GM23338 (cell line): ENCODE data around the gene GPR146. TPM values are rescaled to one million over a fixed set of nuclear protein-coding genes. Genes with fewer than 3 reads are reported as not detected.
"Not testable (repeated sequence)": the region's sequence is repeated elsewhere in the genome, so short reads cannot be mapped to it uniquely, and the experiment has no call there.

Experiments used
- ATAC-seq: fragments of 200-7000 bp; cut with Tn5 transposase; 3 replicates; pipeline ENCODE4 v1.9.1; 2020
- DNase-seq: peaks from one replicate; pipeline ENCODE4 v3.0.0-alpha.2; 2015; ENCODE audit warnings: low spot score
- H2AFZ ChIP-seq: fragments of 200-600 bp; sonication (generic); 2 replicates; pipeline ENCODE4 v1.8.0; 2016; ENCODE audit warnings: antibody characterized with exemption, mild to moderate bottlenecking, moderate library complexity
- H3F3A ChIP-seq: fragments of 200-600 bp; sonication (generic); replicated peaks from 2 replicates; pipeline ENCODE4 v1.8.0; 2017; ENCODE audit warnings: antibody characterized with exemption, mixed run types, low read depth
- H3K27ac ChIP-seq: fragments of 200-600 bp; sonication (generic); 2 replicates; pipeline ENCODE4 v1.6.1; 2016; ENCODE audit warnings: low read depth
- H3K27me3 ChIP-seq: fragments of 200-600 bp; sonication (generic); 2 replicates; pipeline ENCODE4 v1.8.0; 2016; ENCODE audit warnings: mild to moderate bottlenecking, mixed run types, moderate library complexity; ENCODE audit not compliant: insufficient read depth
- H3K36me3 ChIP-seq: fragments of 200-600 bp; sonication (generic); 2 replicates; pipeline ENCODE4 v1.8.0; 2016; ENCODE audit warnings: mild to moderate bottlenecking; ENCODE audit not compliant: insufficient read depth
- H3K4me1 ChIP-seq: fragments of 200-600 bp; sonication (generic); 2 replicates; pipeline ENCODE4 v1.8.0; 2016; ENCODE audit warnings: mild to moderate bottlenecking, moderate library complexity; ENCODE audit not compliant: insufficient read depth
- H3K4me2 ChIP-seq: fragments of 200-600 bp; sonication (generic); 2 replicates; pipeline ENCODE4 v1.7.1; 2017; ENCODE audit warnings: mixed run types
- H3K4me3 ChIP-seq: fragments of 200-600 bp; sonication (generic); 2 replicates; pipeline ENCODE4 v1.6.1; 2016; ENCODE audit warnings: mixed run types
- H3K79me2 ChIP-seq: fragments of 200-600 bp; sonication (generic); replicated peaks from 2 replicates; pipeline ENCODE4 v1.8.0; 2017; ENCODE audit warnings: mild to moderate bottlenecking; ENCODE audit not compliant: insufficient read depth
- H3K9me2 ChIP-seq: fragments of 200-600 bp; sonication (generic); 2 replicates; pipeline ENCODE4 v1.8.0; 2017; ENCODE audit not compliant: insufficient read depth
- H4K20me1 ChIP-seq: fragments of 200-600 bp; sonication (generic); replicated peaks from 2 replicates; pipeline ENCODE4 v1.8.0; 2017; ENCODE audit warnings: mild to moderate bottlenecking; ENCODE audit not compliant: insufficient read depth
- H3K27ac Mint-ChIP-seq: 2 replicates; pipeline ENCODE4 v1.8.0; 2020; ENCODE audit warnings: inconsistent platforms, mild to moderate bottlenecking, moderate library complexity, mixed read lengths
- H3K27me3 Mint-ChIP-seq: 3 replicates; pipeline ENCODE4 v1.8.0; 2022; ENCODE audit warnings: low read depth, mild to moderate bottlenecking, moderate library complexity, mixed read lengths, inconsistent platforms; ENCODE audit not compliant: insufficient read depth, poor library complexity
- H3K36me3 Mint-ChIP-seq: 3 replicates; pipeline ENCODE4 v1.8.0; 2021; ENCODE audit warnings: low read depth, mild to moderate bottlenecking, inconsistent platforms, moderate library complexity, mixed read lengths
- H3K4me1 Mint-ChIP-seq: 3 replicates; pipeline ENCODE4 v1.8.0; 2020; ENCODE audit warnings: mild to moderate bottlenecking, inconsistent platforms, mixed read lengths
- H3K4me3 Mint-ChIP-seq: 3 replicates; pipeline ENCODE4 v1.8.0; 2021; ENCODE audit warnings: moderate library complexity, mild to moderate bottlenecking, inconsistent platforms, mixed read lengths
- H3K9me3 Mint-ChIP-seq: 3 replicates; pipeline ENCODE4 v1.8.0; 2020; ENCODE audit warnings: moderate library complexity, mild to moderate bottlenecking, inconsistent platforms, mixed read lengths
- CREB1 ChIP-seq: fragments of 250-450 bp; sonication (Bioruptor Pico); IDR thresholded peaks from 2 replicates; pipeline ENCODE4 v1.5.0; 2020; ENCODE audit warnings: low read depth, mild to moderate bottlenecking, moderate library complexity
- STAT1 ChIP-seq: IDR thresholded peaks from one replicate; pipeline ENCODE4 v1.6.1; 2016; ENCODE audit warnings: antibody characterized with exemption; ENCODE audit not compliant: unreplicated experiment
- ZNF114 ChIP-seq: fragments of 250-450 bp; sonication (Bioruptor Pico); IDR thresholded peaks from 2 replicates; pipeline ENCODE4 v1.5.0; 2020; ENCODE audit warnings: mild to moderate bottlenecking, moderate library complexity
- polyA plus RNA-seq: library from polyadenylated mRNA; unstranded; fragments of >200 nt; fragmentation: Nextera tagmentation; extraction: Ambion mirVana; gene quantifications from 2 replicates; pipeline ENCODE4 v1.2.1, GENCODE V29; 2016
- total RNA-seq: library from RNA; depleted of rRNA; stranded (reverse); fragments of >200 nt; shearing (Covaris generic); gene quantifications from 2 replicates; pipeline ENCODE4 v1.2.3, GENCODE V29; 2014
- TF ChIP-seq, protein P1 (sequence below): fragments of 250-450 bp; sonication (Bioruptor Pico); IDR thresholded peaks from 2 replicates; pipeline ENCODE4 v1.5.0; 2020; ENCODE audit warnings: mild to moderate bottlenecking, moderate library complexity

The GPR146 gene
- total and polyA plus RNA-seq, 2 experiments from 2014 or later: 0.28 to 0.37 TPM

DNA sequence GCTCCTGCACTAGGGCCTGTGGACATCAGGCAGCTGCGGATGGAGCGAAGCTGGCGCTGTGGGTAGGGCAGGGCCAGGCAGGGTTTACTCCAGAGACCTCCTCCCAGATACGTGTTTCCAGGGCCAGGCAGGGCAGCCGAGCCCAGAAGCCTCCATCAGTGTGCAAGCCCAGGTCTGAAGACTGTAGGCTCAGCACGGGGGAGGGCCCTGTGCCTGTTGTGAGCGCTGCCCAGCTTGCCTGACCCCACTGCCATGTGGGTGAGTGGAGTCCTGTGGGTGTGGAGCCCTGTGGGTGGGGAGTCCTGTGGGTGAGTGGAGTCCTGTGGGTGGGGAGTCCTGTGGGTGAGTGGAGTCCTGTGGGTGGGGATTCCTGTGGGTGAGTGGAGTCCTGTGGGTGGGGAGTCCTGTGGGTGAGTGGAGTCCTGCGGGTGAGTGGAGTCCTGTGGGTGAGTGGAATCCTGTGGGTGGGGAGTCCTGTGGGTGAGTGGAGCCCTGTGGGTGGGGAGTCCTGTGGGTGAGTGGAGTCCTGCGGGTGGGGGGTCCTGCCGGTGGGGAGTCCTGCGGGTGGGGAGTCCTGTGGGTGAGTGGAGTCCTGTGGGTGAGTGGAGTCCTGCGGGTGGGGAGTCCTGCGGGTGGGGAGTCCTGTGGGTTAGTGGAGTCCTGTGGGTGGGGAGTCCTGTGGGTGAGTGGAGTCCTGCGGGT lies 43.1 kb upstream of the GPR146 start:
- not testable (repeated sequence) for H3K27ac ChIP-seq
- peak overlapping the region; percentile 88 for H3K27ac Mint-ChIP-seq

GRCh38 chr7:1002026-1002425 lies 42.3 kb upstream of the GPR146 start:
- H3K4me1 ChIP-seq, H3K4me1 Mint-ChIP-seq, H3K27me3 ChIP-seq, H3K4me3 Mint-ChIP-seq, H3K4me3 ChIP-seq, H4K20me1 ChIP-seq, H3K4me2 ChIP-seq, H3K9me2 ChIP-seq, H3K36me3 ChIP-seq, H3K36me3 Mint-ChIP-seq, DNase-seq, H3F3A ChIP-seq, H3K9me3 Mint-ChIP-seq, H3K27ac Mint-ChIP-seq, H2AFZ ChIP-seq, H3K79me2 ChIP-seq, H3K27ac ChIP-seq, ATAC-seq: not testable (repeated sequence)
- peaks cover 13% of the 10 kb centered on the region for H3K27me3 Mint-ChIP-seq

More for the DNA sequence above, 43.1 kb upstream of the GPR146 start:
- DNase-seq (peak; percentile 66), ATAC-seq (peak; percentile 55)
- H3K36me3 ChIP-seq, H3K4me3 Mint-ChIP-seq, H3K9me2 ChIP-seq, H3K79me2 ChIP-seq, H3K4me2 ChIP-seq, H3K9me3 Mint-ChIP-seq, H2AFZ ChIP-seq, H3K36me3 Mint-ChIP-seq, H3K4me1 Mint-ChIP-seq, H3K4me3 ChIP-seq, H4K20me1 ChIP-seq, H3K4me1 ChIP-seq, H3F3A ChIP-seq, H3K27me3 ChIP-seq: not testable (repeated sequence)
- H3K27me3 Mint-ChIP-seq: peaks cover 11% of the 10 kb centered on the region

DNA sequence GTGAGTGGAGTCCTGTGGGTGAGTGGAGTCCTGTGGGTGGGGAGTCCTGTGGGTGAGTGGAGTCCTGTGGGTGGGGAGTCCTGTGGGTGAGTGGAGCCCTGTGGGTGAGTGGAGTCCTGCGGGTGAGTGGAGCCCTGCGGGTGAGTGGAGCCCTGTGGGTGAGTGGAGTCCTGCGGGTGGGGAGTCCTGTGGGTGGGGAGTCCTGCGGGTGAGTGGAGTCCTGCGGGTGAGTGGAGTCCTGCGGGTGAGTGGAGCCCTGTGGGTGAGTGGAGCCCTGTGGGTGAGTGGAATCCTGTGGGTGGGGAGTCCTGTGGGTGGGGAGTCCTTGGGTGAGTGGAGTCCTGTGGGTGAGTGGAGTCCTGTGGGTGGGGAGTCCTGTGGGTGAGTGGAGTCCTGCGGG lies 41.9 kb upstream of the GPR146 start:
- not testable (repeated sequence) for H3K4me3 ChIP-seq, H3K79me2 ChIP-seq, H3K36me3 Mint-ChIP-seq, H3K4me3 Mint-ChIP-seq, H3K4me2 ChIP-seq, H2AFZ ChIP-seq, ATAC-seq, H3K36me3 ChIP-seq, H3K4me1 ChIP-seq, H3K27ac ChIP-seq, H3K27me3 ChIP-seq, H3K27ac Mint-ChIP-seq, DNase-seq, H3F3A ChIP-seq, H3K4me1 Mint-ChIP-seq, H3K9me2 ChIP-seq, H4K20me1 ChIP-seq, H3K9me3 Mint-ChIP-seq
- H3K27me3 Mint-ChIP-seq: peaks cover 13% of the 10 kb centered on the region

DNA sequence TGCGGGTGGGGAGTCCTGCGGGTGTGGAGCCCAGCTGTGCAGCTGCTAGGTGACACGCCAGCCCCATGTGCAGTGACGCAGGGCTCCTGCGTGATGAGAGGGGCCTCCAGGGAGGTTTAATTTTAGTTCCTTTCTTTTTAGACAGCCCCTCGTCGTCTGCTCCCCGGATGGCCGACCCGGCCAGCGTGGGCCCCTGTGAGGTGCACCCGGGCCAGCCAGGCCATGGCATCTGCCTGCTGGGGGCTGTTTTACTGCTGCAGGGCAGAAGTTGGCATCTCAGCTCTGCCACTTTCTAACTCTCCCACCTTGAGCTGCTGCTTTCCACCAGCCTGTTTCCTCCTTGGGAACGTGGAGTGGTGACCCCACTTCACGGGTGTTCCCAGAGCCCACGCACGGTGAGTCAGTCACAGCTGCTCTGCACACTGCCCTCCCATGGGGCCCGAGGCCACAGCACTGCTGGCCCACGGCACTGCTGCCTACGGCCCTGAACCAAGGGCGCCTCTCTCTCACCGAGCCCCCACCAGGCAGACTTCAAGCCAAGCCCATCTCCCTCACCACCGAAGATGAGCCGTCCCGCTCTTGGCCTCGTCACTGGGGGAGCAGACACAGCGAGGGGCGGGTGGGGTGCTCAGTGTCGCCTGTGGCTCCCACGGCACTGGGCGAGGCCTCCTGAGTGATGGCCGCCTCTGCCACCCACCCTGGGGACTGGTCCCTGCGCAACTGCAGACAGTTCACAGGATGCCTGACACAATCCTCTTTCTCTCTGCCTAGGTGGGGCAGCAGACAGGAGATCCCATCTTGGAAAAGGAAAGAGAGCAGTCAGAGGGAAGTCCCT lies 40.1 kb upstream of the GPR146 start:
- H4K20me1 ChIP-seq: no peaks in the 10 kb centered on the region
- DNase-seq (no peak), ATAC-seq (no peak)
- H3F3A ChIP-seq: 0 out of 2 replicates have a peak, but pooled peaks cover 3% of the 10 kb centered on the region
- no peak overlapping the region for H3K27ac Mint-ChIP-seq
- peaks cover 21% of the 10 kb centered on the region for H3K27me3 Mint-ChIP-seq
- no peaks in the 10 kb centered on the region for H3K36me3 ChIP-seq
- H3K4me1 ChIP-seq: no peaks in the 10 kb centered on the region
- no peaks in the 10 kb centered on the region for H3K27me3 ChIP-seq
- H3K4me1 Mint-ChIP-seq: no peaks in the 10 kb centered on the region
- no peaks in the 10 kb centered on the region for H3K79me2 ChIP-seq
- H3K4me3 ChIP-seq: no peak overlapping the region
- H3K36me3 Mint-ChIP-seq: peaks cover 8% of the 10 kb centered on the region; the same call in 2 of the 3 replicates
- H2AFZ ChIP-seq: no peak overlapping the region
- H3K9me3 Mint-ChIP-seq: no peaks in the 10 kb centered on the region; the same call in 2 of the 3 replicates
- no peaks in the 10 kb centered on the region for H3K9me2 ChIP-seq
- no peak overlapping the region for H3K4me3 Mint-ChIP-seq
- no peak overlapping the region for H3K27ac ChIP-seq
- H3K4me2 ChIP-seq: no peak overlapping the region
- TF ChIP-seq, protein P1, sequence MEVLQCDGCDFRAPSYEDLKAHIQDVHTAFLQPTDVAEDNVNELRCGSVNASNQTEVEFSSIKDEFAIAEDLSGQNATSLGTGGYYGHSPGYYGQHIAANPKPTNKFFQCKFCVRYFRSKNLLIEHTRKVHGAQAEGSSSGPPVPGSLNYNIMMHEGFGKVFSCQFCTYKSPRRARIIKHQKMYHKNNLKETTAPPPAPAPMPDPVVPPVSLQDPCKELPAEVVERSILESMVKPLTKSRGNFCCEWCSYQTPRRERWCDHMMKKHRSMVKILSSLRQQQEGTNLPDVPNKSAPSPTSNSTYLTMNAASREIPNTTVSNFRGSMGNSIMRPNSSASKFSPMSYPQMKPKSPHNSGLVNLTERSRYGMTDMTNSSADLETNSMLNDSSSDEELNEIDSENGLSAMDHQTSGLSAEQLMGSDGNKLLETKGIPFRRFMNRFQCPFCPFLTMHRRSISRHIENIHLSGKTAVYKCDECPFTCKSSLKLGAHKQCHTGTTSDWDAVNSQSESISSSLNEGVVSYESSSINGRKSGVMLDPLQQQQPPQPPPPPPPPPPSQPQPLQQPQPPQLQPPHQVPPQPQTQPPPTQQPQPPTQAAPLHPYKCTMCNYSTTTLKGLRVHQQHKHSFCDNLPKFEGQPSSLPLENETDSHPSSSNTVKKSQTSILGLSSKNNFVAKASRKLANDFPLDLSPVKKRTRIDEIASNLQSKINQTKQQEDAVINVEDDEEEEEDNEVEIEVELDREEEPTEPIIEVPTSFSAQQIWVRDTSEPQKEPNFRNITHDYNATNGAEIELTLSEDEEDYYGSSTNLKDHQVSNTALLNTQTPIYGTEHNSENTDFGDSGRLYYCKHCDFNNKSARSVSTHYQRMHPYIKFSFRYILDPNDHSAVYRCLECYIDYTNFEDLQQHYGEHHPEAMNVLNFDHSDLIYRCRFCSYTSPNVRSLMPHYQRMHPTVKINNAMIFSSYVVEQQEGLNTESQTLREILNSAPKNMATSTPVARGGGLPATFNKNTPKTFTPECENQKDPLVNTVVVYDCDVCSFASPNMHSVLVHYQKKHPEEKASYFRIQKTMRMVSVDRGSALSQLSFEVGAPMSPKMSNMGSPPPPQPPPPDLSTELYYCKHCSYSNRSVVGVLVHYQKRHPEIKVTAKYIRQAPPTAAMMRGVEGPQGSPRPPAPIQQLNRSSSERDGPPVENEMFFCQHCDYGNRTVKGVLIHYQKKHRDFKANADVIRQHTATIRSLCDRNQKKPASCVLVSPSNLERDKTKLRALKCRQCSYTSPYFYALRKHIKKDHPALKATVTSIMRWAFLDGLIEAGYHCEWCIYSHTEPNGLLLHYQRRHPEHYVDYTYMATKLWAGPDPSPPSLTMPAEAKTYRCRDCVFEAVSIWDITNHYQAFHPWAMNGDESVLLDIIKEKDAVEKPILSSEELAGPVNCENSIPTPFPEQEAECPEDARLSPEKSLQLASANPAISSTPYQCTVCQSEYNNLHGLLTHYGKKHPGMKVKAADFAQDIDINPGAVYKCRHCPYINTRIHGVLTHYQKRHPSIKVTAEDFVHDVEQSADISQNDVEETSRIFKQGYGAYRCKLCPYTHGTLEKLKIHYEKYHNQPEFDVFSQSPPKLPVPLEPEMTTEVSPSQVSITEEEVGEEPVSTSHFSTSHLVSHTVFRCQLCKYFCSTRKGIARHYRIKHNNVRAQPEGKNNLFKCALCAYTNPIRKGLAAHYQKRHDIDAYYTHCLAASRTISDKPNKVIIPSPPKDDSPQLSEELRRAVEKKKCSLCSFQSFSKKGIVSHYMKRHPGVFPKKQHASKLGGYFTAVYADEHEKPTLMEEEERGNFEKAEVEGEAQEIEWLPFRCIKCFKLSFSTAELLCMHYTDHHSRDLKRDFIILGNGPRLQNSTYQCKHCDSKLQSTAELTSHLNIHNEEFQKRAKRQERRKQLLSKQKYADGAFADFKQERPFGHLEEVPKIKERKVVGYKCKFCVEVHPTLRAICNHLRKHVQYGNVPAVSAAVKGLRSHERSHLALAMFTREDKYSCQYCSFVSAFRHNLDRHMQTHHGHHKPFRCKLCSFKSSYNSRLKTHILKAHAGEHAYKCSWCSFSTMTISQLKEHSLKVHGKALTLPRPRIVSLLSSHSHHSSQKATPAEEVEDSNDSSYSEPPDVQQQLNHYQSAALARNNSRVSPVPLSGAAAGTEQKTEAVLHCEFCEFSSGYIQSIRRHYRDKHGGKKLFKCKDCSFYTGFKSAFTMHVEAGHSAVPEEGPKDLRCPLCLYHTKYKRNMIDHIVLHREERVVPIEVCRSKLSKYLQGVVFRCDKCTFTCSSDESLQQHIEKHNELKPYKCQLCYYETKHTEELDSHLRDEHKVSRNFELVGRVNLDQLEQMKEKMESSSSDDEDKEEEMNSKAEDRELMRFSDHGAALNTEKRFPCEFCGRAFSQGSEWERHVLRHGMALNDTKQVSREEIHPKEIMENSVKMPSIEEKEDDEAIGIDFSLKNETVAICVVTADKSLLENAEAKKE (CRISPR knock-in tag): no peak
- TF ChIP-seq ZNF114 (CRISPR knock-in tag): no peak
- no peak for TF ChIP-seq CREB1 (CRISPR knock-in tag)
- TF ChIP-seq STAT1: no peak
